ENCODE data around the gene IL31. TPM values are rescaled to one million over a fixed set of nuclear protein-coding genes. Genes with fewer than 3 reads are reported as not detected.
A peak's percentile ranks its signal among the peaks of the same experiment; 100 is the strongest.

Gene IL31
- total RNA-seq, 1 donor from 2014 or later = not detected

DNA sequence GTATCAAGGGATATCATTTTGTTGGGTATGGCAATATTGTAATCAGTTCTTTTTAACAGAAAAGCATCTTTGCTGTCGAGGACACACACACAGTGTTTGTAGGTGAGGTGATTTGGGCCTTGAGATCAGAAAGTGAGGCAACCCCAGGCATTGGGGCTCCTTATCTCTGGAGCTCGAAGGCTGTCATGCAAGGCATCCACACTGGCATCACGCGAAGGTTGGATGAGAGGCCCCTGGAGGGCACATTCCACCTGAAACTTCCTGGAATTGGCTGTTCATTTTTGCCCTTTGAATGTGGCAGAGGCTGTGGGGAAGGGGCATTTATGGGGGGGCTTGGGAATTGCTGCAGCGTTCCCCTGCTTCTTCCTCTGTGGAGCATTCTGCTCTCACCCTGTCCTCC, 45.5 kb downstream of the IL31 start:
- DNase-seq (ENCODE audit: low spot score) = no peak

DNA sequence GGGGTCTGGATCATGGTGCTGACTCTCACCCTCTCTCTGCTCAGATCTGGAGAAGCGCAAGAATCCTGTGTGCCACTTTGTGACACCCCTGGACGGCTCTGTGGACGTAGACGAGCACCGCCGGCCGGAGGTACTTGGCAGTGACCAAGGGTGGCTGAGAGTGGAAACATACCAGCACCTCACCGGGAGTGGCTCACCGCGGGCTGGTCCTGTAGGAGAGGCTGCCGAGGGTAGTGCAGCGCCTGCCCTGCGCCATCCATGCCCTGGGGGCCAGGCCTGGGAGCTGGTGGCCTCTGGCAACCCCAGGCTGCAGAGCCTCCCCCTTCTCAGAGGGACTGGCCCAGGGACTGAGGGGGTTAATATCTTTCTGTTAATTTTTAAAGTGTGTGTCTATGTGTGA, 46.2 kb downstream of the IL31 start:
- DNase-seq (ENCODE audit: low spot score) = no peak

DNA sequence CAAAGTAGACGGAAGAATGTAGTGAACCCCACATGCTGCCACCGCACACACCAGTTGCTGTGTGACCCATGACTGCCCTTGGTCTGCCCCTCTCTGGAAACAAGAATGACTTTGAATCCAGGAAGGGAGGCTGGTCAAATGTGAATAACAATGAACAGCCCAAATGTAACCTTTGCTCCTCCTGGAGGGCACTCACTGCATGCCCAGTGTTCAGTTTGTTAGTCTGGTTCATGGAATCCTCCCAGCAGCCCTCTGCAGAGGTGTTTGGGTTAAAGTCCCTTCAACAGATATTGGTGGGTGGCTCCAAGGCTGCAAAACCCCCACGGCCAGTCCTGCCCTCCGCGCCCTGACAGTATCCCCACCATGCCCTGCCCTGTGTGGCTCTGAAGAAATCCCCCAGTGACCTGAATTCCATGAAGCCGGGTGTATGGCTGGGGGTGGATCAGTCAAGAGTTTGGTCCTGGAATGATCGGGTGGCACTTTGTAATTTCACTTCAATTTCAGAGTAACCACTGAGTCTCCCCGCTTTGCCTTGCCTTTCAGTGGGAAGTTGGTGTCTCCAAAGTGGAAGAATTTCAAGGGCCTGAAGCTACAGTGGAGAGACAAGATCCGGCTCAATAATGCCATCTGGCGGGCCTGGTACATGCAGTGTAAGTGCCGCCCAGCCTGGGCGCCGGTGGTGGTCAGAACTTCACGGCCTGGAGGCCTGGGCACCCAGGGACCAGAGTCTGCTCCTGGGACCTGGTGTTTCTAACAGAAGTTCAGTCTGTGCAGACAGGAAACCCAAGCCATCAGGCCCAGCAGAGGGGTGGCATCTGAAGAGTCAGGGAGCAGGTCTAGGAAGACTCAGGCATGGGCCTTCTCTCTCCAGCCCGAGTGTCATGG, 47.1 kb downstream of the IL31 start:
- no peak for DNase-seq (ENCODE audit: low spot score)

DNA sequence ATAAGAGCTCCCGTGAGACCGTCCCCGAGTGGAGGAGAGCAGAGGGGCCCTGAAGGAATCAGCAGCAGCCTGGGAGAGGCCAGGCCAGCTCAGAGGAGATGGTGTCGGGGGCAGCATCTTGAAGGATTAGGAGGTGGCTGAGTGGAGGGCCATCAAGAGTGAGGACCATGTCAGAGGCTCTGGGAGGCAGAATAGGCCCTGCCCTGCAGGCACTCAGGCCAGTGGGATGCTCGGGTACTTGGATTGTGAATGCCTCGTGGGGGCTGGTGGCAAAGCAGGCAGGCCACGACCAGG, 47.7 kb downstream of the IL31 start:
- no peak for DNase-seq (ENCODE audit: low spot score)

DNA sequence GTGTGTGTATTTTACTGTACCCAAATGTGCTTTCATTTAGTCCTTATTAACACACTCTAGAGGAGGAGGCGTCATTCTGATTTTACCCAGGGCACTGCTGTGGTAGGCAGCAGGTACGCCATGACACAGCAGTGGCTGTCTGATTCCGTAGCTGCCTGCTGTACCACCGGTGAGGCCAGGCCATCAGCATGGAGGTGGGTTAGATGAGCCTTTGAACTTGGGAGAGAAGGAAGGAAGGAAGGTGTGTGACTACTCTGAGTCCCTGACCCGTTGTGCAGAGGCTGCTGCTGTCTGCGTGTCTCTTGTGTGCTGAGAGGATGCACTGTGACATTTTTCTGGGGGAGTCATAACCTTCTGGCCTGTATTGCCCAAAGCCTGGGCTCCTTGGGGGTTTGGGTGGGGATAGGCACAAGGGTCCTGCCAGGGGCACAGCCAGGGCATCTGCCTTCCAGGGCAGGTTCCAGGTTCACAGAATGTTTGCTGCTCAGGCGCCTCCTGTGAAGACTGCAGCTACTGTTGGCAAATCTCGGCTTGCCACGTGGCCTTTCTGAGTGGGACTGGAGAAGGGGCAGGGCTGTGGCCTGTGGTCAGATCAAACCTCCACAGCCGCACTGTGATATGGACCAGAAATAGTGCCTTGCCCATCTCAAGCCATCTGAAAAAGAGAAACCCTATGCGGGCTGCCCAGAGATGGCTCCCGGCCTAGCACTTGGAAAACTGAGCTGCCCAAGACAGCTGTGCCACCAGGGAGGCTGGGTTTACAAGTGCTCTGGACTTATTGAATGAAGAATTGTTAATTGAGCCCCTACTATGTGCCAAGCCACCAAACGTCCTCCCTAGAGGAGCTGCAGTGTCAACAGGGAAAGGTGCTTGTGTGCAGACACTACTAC, 48.3 kb downstream of the IL31 start:
- DNase-seq (ENCODE audit: low spot score) = no peak

DNA sequence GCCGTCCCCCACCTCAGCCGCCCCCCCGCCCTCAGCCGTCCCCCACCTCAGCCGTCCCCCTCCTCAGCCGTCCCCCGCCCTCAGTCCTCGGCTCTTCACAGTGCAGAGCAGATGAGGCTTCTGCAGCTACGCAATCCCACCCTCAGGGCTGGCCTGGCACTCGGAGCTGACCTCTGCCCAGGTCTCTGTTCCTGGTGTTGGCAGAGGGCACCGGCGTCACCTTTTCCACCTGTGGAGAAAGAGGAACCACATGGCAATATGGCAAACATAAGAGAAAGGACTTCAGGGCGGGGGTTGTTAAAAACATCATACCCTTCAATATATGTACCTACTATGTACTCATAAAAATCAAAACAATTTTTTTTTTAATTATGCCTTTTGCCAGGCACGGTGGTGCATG, 49.7 kb downstream of the IL31 start:
- no peak for DNase-seq (ENCODE audit: low spot score)

DNA sequence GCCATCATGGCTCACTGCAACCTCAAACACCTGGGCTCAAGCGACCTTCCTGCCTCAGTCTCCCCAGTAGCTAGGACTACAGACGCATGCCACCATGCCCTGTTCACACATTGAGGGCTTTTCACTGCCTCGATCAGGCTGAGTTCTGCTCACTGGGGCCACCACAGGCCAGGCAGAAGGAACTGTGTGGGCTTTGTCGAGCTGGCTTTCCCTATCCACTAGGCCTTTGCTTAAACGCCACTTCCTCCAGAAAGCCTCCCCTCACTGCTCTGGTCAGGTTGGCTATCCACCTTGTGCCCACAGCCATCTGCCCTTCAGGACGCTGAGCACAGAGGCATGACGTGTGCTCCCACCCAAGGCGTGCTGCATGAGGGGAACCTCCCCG, 50.3 kb downstream of the IL31 start:
- no peak for DNase-seq (ENCODE audit: low spot score)

DNA sequence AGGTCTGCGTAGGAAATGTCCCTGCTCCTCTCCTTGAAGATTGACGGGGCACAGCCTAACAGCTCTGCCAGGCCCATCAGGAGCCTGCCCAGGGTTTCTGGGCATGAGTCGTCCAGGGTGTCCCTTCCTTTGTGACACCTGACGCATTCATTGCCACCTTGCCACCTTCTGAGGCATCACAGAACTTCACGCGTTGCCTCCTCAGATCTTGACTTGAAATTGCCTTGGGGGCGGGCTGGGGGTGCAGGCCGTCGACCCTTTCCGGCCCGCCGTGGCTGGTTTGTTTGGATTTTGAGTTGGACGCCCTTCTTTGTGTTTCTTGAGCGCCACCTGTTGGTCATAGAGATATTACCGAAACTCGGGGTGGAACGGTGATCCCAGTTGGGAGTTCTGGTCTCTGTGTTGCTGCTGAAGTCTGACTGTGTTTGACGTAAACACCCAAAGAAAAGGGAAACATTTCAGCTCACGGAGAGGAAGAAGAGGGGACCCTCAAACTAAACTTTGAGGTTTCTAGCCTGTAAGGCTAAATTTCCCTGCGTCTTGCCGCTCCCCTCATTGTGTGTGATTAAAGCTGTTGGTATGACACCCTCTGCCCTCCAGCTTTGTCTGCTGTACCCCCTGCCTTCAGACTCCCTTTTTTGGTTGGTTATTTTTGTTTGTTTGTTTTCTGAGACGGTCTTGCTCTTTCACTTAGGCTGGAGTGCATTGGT, 50.8 kb downstream of the IL31 start:
- peak; percentile 75 for DNase-seq (ENCODE audit: low spot score)

Other genes with a start within 250 kb of the IL31 start
- 17.7 TPM for gene BCL7A, start 152.3 kb downstream of the IL31 start, total RNA-seq
- gene MLXIP, start 95.5 kb downstream of the IL31 start, total RNA-seq = 89.7 TPM
- 3.5 TPM for gene LRRC43, start 8.9 kb upstream of the IL31 start, total RNA-seq
- gene B3GNT4, start 29.5 kb upstream of the IL31 start, total RNA-seq = 0.23 TPM
- 48.1 TPM for gene DIABLO, start 51.8 kb upstream of the IL31 start, total RNA-seq
- gene VPS33A, start 92.3 kb upstream of the IL31 start, total RNA-seq = 18.7 TPM
- 71.6 TPM for gene CLIP1, start 248.4 kb upstream of the IL31 start, total RNA-seq

All from mucosa of gallbladder (tissue), 1 donor.